GM21381 (cell line): ENCODE results near the gene FAM170B.

ENCODE experiments used
- ATAC-seq: cut with Tn5 transposase; IDR thresholded peaks from one replicate; pipeline ENCODE4 v1.9.1; 2021; ENCODE audit warnings: mild to moderate bottlenecking, moderate library complexity; ENCODE audit not compliant: unreplicated experiment

Gene FAM170B

DNA sequence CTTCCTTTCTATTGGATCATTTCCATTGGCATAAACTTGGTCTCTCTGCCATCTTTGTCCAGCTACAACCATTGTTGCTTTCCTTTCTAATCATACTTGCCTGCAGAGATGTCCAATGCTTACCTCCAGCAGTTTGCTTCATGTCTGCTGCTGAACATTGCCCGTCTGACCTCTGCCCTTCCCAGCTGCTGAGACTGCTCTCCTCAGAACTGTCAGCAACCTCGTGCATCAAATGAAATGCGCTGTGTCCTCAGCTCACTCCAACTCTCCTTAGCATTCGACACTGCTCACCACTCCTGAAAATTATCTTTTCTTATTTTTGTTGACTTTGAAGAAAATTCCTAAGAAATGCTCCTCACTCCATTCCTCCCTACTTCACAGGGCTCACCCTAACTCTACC is 5.0 kb downstream of the FAM170B start:
- no peak for ATAC-seq

DNA sequence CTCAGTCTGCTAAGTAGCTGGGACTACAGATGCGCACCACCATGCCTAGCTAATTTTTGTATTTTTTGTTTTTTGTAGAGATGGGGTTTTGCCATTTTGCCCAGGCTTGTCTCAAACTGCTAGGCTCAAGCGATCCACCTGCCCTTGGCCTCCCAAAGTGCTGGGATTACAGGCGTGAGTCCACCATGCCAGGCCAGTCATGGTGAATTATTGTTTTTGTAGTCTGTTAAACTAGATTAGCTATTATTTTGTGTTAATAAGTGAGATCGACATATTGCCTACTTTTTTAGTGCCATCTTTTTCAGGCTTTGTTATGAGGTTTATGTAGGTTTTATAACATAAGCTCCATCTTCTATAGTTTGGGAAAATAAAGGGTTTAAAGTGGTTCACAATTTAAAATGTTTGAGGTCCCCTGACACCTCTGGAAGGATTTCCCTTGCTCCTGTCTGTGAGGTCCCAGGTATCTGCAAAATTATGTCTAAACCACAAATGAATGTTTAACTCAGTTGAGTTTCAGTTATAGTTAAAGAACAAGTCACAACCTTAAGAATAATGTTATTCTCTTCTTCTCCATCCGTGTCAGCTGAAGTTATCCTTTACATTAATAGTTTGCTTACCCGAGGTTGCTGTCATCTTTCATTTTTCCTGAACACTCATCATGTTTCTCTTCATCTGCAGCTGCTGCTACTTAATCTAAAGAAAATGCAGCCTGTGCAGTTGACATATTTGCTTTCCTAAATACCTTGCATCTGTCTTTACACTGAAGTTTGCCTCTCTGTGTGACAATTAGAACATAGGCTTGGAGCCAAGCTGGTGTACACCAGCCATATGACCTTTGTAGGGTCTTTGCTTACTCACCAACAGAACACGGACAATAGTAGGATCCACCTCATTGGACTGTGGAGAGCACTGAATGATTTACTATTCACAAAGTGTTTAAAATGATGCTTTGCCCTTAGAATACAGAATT is 9.6 kb downstream of the FAM170B start:
- no peak for ATAC-seq

DNA sequence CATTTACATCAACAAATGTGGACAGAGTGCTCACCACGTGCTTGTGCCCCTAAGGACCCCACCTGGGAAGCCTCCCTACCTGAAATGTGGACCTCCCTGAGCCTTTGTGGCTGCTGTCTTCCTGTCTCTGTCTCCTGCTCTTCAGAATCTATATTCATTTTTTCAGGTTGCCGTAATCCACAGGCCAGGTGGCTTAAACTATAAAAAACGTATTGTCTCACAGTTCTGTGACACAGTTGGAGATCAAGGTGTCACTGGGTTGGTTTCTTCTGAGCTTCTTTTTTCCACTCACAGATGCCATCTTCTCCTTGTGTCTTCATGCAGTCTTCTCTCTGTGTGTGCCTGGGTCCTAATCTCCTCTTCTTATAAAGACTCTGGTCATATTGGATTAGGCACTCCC is 12.9 kb downstream of the FAM170B start:
- ATAC-seq: no peak

DNA sequence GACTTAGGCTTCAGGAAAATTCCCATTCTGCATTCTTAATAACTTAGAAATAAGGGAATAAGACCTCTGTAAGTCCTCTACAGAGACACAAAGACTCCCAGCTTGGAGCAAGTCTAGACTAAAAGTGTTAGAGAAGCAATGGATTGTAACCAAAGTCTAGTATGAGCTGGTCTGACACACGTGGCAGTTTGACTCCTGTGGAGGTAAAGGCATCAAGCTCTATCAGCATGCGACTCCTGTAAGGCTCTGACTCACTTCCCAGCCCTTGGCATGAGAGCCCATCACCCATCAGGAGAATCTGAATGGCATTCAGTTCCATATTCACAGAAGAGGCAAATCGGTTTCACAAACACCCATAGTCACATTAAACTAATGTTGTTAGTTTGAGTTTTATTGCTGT is 14.1 kb downstream of the FAM170B start:
- no peak for ATAC-seq

DNA sequence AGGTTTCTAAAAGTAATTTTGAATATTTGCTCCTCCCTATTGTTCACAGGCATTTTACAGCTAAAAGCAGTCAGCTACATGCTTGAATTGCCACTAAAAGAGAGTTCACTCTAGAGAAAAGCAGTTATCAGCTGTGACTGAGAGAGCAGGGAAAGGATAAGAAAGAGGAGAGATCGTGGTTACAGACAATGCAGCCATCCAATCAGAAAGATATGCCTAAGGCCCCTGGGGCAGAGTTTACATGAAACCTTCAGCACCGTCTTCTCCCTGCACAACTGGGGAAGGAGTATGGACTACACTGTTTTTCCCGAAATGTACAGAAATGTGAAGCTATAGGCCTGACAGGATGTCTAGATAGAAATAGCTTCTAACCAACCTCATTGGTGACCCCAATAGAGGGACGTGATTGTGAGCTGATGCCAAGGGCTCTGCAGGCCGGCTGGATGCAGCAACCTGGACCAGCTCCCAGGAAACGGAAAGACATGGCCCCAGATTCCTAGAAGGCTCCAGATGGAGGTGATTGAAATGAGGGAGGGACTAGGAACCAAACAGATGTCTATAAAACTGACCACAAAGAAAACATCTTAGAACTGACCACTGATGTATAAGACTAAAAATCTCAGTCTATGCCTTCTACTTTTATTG is 15.3 kb downstream of the FAM170B start:
- no peak for ATAC-seq

DNA sequence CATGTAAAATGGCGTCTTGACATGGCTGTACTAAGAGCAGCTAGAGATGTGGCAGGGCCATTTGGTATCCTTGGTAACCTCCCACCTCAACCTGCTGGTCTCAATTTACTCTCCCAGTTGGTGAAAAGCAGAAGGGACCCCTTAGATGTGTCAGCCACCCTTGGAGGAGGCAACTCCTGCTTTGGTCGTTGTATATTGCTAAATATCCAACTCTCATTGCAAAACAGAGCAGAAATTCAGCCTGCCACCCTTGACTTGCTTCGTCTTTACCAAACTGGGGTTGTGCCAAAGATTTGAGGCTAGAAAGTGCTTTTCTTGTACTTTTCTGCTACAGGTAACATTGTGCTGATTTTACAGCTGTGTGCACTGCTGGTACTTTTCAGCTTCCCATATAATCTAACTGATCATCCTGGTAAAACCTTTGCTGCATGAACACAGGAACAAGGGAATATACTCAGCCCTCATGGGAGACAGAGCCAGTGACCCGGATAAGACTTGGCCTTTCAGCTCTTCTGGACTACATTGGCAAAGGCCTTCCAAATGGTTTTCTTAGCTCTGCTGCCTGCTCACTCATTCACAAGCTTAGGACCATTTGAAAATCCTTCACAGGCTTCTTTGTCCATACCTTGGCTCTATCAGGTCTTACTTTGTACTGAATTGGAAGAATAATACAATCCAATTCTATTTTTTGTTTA is 16.3 kb downstream of the FAM170B start:
- no peak for ATAC-seq

DNA sequence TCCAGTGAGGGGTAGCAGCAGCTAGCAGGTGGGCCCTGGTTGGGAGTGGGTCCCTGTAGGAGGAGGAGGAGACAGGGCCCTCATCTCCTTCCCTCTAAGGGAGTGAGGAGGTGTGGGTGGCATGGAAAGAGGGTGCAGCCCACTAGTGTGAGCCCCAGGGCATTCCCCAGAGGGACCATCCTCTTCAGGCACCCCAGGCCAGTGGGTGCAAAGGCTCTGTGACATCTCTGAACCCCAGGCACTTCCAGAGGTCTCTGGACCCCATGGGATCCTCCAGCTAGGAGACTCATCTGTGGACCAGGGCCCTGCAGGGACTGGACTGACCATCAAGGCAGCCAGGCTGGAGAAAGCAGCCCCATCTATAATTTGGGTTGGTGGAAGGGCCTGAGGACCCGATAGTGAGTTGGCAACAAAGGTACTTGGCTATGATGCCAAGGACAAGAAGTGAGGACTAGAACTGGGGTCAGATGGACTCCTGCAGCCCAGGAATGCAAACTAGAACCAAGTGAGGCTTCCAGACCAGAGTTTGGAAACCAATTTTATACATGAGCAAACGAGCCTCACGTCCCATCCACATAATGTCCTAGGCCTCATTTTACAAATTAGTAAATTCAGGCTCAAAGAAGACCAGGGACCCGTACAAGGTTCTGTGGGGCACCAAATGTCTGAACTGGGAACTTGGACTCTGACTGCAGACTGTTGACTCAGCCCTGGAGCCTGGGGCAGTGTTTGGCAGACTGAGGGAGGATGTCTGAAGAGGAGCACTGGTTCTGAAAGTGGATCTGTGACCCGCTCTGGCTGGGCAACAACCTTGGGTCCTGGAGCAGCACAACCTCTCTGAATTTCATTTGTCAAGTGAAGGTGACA is 17.1 kb downstream of the FAM170B start:
- ATAC-seq: no peak

DNA sequence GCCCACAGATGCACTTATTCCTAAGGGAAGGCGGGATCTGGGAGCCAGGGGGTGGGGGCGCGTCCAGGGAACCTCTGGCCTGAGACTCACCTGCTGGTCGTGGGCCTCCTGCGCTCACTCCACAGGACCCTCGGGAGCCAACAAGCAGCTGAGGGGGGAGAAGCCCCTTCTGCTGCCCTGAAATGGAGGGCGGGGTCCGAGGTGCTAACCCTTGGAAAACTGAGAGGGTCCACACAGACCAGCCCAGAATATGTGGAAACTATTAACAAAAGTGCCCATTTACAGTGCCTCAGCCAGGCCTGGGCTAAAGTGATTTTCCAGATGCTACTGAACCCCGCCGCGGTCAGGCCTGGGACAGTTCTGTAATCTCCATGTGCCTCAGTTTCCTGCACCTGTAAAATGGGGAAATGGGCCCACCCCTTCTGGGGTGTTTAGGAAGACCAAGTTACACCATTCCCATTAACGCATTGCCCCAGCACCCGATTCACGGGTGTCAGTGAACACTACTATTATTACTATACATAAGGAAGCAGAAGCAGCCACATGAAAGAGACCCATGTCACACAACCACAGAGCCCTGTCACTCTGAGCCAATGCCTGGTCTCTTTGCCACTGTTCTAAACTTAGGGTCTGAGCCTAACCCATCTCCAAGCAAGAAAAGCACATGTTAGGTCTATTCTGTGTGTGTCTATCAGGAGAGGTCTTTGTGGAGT is 17.9 kb downstream of the FAM170B start:
- ATAC-seq: no peak

DNA sequence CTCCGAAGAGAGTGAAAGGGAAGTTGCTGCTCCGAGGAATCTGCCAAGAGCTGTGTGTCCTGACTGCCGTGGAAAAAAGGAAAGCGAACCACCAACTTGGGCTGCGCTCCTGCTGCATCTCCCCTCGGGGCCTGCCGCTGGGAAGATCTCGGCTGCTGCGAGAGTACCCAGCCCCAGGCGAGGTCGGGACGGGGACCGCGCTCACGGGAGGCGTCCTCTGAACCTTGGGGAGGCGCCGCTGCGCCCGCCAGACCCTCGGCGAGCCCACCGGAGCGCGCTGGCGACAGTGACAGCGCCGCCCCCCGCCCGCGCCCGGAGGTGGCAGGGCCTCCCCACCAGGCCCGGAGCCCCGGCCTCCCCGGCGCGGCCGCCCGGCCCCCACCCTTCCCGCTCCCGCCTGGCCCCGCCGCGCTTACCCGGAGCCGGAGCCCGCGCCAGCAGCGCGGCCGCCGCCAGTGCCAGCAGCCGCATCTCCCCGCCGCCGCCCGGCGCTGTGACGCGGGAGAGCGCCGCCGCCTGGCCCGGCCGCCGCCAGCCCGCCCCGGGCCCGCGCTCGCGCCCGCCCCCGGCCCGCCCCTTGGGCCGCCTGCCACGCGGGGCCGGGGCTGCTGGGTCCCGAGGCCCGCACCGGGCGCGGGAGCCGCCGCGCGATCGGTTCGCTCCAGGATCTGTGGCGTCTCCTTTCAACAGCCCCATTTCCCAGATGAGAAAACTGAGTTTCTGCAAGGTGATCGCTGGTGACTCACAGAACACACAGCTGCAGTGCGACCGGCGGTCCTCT is 18.6 kb downstream of the FAM170B start, which contains the start of gene VSTM4:
Gene VSTM4, minus strand, starts transcription at position 508 of the 781 bp plus-strand sequence. Its CDS starts 37 bp downstream, at position 471.
- no peak for ATAC-seq

DNA sequence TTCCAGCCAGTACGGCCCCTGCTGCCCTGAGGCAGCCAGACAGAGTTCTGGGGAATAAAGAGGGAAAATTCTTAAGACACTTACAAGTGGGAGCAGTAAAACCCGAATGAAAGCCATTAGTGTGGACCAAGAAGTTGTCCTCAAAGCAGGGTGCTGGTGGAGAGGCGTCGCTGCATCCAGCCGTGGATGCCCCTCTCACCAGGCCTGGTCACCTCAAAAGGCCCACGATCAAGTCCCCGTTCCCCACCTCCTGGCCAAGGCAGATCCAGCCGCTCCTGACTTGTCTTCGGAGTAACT is 19.2 kb downstream of the FAM170B start:
- ATAC-seq: no peak

DNA sequence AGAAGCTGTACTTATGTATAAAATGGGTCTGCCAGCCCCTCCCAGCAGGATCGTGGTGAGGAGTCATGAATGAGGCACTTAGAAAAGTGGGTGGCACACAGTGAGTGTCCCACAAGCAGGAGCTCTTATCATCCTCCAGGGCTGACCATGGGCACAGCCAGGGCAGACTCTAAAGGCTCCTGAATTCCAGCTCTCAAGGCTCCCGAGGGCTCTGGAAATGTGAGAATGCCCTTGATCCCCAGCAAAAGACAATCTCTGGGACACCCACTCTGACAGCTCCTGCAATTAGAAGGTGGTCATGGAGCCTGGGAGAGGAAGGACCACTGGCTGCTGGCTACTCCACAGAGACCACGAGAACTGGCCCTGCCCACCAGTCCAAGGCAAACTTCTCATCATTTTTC is 20.1 kb downstream of the FAM170B start:
- ATAC-seq: no peak

DNA sequence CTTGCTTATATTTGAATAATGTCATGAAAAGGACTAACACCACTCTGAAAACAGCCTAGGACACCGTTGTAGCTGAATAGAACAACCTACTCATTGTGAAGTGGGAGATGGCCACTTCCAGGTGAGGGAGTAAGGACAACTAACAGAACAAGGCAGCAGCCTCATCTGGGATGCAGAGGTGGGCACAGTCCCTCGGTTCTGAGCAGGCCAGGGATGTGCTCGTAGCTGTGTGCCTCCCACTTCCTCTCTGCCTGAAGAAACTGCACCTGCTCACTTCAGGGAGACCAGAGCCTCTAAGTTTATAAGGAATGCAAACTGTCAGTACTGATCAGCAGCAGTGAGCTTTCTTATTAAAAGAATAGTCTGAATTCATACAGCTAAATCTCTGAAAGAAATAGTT is 21.0 kb downstream of the FAM170B start:
- no peak for ATAC-seq

DNA sequence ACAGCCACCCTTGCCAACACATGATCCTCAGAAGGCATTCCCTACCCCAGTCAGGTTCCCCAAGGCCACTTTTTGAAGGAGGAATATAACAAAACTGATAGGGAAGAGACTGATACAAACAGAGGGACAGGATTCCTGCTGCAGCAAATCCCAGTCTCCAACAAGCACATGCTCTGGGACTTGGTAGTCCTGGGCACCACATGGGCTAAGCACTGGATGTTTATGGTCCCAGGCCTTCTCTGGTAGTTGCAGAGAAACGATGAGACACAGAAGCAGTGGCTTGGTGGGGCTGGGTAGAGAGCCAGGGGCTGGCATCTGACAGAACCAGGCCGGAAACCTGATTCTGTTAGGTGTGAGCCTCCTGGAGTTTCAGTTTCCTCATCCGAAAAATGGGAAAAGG is 21.7 kb downstream of the FAM170B start:
- ATAC-seq: no peak

DNA sequence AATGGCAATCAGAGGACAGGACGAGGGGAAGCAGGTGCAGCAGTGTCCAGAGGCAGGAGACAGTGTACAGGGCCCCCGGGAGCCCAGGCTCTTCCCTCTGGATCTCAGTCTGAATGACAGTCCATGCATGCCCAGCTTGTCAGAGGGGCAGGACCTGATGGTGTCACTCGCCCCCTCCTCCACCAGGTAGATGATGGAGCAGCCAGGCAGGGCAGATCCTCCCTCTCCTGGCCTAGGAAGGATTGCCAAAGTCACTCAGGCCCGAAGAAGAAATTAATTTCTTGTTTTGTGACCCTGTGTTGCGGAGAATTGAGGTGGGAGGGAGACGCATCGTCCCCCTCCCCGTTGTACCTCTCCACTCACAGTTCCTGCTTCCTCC is 22.5 kb downstream of the FAM170B start:
- no peak for ATAC-seq

DNA sequence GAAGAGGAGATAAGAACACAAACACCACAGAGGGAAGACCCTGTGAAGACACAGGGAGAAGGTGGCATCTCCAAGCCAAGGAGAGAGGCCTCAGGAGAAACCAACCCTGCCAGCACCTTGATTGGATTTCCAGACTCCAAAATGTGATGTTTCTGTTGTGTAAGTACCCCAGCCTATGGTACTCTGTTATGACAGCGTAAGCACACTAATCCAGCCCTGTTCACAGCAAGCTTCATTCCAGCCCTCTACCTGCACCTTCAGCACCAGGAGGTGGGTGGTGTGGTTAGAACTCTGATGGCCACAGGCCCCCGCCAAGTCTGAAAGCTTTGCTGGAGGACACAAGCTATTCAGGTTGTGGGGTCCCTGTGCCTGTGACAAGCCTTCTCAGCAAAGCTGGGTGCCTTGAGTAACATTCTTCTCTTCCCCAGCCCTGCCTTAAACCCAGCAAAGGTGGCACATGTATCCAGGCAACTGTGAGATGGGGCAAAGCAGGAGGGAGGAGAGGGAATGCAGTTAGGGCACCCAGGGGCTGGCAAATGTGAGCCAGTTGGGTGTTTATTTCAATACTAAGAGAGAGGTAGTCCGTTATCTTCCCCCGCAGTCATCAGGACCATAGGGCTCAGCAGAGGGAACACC is 23.0 kb downstream of the FAM170B start:
- ATAC-seq: no peak

DNA sequence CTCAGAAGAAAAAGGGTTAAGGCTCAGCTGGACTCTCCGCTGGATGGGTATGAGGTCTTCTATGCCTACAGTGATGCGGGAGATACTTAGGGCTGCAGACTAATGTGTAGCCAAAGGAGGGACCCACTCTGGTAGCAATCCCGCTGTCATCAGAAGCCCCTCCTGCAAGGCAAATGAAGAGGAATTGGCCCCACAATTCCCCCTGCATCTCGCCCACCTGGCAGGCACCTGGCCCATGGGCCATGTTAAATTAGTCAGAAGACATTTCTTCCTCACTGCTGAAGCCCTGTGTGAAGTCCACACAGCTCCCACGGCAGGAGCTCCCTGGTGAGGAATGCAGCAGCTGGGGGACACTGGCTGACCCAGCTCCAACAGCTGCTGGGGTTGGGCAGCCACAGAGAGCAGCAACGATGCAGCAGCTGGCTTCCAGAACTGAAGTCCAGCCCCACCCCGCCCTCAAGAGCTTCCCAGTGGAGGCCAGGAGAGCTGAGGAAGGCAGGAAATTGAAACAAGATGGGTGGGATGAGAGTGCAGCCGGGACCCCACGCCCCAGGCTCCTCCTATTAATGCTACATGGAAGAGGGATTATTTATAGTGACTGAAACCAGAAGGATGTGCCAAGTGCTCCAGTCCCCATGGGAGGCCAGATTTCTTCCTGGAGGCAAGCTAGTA is 24.0 kb downstream of the FAM170B start:
- no peak for ATAC-seq

DNA sequence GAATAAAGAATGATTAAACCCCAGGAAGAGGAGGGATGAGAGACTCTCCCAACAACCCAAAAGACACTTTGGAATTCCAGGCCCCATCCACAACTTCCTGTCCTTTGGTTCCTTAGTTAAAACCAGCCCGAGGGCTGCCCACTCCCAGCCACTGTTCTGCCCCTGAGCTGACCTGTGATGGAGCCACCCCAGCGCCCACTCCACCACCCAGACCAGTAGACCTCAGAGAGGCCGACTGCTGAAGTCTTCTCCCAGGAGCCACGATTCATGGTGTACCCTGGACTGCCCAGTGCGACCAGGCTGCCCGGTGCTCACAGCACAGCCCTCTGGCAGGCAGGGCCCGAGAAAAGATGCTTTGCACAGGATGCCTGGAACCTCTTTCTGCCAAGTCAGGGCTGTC is 25.2 kb downstream of the FAM170B start:
- ATAC-seq: no peak

DNA sequence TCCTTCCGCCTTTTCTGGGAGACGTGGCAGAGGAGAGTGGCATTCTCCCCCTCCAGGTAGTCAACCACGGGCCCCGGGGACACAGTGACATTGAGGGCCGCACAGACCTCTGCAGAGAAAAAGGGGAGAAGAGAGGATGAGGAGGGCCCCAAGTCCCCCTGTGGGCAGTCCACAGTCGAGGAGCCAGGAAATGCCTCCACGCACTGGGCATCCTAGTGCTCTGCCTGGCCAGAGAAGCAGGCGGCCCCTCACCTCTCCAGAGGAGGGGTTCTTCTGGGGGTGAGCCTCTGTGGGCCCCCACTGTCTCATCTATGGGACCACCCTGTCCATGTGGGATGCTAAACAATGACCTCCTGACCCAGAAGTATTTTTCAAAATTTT is 25.9 kb downstream of the FAM170B start:
- no peak for ATAC-seq
